HG02884 (cell line): Measurements from ENCODE around the gene ZNF343.
"Not testable (repeated sequence)": the region's sequence is repeated elsewhere in the genome, so short reads cannot be mapped to it uniquely, and the experiment has no call there.

Source experiments
- ATAC-seq: cut with Tn5 transposase; IDR thresholded peaks from one replicate; pipeline ENCODE4 v1.9.1; 2021; ENCODE audit warnings: mild to moderate bottlenecking, moderate library complexity; ENCODE audit not compliant: unreplicated experiment

ZNF343 gene

GRCh38 chr20:2508631-2509467, at the start of gene ZNF343:
Gene ZNF343, minus strand, starts transcription at chr20:2508915. Its CDS starts 15,020 bp downstream, at chr20:2493895.
- peak; percentile 93 for ATAC-seq

- no peak for ATAC-seq
These were observed 49.3 kb upstream of the ZNF343 start for GRCh38 chr20:2557873-2558580.

GRCh38 chr20:2545594-2545993, 36.9 kb upstream of the ZNF343 start:
- ATAC-seq, result no peak

DNA sequence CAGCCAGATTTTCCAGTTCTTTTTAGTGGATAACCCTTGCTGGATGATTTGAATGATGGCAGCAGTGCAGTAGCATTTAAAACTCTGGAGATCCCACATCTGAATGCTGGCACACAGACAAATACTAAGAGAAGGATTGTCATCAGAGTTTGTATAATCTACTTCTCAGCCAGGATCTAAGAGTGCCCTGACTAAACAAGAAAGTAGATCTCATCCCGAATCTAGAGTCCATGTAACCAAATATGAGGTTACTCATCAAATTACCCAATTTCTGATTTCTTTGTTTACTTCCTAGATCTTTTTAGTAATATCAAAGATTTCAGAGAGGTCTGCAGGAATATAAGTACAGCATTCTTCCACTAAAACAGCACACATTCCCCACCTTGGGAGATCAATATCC, 35.5 kb upstream of the ZNF343 start:
- no peak for ATAC-seq

GRCh38 chr20:2542361-2542760, 33.6 kb upstream of the ZNF343 start:
- no peak for ATAC-seq

DNA sequence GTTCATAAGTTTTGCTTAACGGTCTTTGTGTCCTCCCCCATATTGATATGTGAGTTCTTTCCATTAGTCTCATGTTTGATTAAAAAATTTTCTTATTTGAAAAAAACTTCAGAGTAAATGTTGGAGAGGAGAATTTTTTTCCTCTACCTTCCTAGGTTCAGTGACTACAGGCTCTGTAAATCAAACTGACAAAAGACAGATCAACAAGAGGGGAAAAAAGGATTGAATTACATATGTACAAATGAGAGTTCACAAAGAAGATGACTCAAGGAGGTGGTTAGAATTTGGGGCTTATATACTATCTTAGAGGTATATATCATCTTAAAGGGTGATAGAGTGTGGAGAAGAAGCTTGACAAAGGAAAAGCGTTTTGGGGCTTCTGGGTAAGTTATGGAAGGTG, 33.2 kb upstream of the ZNF343 start:
- ATAC-seq, result no peak

DNA sequence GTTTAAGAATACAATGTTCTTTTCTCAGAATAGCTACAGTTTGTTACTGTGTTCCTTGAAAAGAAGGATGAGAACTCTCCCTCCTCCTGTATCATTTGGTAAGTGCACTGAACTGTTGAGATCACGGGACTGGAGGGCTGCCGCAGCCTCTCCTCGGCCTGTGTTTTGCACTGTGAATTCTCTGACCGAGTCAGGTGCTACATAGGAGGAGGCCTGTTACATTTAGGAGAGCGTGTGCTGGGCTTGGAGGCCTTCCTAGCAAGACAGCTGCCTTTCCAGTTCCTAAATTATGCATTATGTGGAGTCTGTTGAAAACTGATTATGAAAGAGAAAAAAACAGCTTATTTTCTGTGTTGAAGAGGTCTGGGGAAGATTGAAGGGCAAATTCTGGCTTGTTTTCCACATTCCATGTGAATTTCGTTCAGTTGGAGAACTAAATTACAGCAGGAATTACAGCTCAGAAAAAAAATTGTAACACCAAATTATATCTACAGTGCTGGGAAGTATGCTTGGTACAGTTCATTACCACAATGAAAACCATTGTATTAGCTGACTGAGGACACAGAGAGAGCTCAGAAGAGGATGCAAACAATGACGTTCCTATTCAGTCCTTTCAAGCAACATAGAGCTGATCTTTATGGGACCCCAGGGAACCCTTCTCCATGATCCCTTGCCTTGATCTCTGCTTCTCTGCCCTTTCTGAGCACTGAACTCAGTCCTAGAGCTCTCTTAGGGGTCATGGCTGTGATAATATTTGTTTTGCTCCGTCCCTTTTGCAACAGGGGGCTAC, 30.4 kb upstream of the ZNF343 start:
- no peak for ATAC-seq

- no peak for ATAC-seq
These were observed 29.6 kb upstream of the ZNF343 start for GRCh38 chr20:2538356-2538755.

- ATAC-seq, result no peak
These were observed 28.4 kb upstream of the ZNF343 start for GRCh38 chr20:2537101-2537500.

- ATAC-seq, result no peak
These were observed 27.9 kb upstream of the ZNF343 start, which contains the start of gene TMC2 for GRCh38 chr20:2536560-2536986. Gene TMC2, plus strand, starts transcription at chr20:2536573. Its CDS starts 49 bp downstream, at chr20:2536622.

DNA sequence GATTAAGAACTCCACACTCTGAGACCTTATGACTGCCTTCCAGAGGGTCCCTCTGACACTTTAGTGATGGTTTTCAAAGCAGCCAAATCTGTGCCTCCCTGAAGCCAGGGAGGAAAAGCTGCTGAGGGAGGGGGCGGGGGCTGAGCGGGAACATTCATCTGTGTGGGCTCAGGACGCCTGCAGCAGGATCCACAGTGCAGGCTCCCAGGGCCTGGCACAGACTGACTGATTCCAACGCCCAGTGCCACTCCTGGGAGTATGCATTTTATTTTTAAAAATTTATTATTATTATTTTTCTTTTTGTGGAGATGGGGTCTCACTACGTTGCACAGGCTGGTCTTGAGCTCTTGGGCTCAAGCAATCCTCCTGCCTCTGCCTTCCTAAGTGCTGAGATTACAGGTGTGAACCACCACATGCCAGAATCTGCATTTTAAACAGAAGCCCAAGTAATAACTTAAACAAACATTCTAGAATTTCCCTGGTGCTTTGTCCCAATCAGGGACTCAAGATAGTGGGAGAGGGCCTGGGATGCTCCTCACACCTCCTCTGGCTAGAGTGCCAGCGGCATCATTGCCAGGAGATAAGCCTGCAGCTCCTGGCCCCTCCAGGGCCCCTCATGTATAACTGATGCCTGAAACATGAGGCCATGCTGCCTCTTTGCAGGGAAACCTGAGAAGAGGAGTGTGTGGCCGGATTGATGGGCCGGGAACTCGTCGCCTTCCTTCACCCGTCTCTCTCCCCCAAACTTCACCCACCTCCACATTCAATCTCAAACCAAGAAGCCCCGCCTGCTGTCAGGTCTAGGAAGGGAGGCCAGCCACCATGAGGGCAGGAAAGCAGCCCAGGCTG, 27.2 kb upstream of the ZNF343 start:
- ATAC-seq, result no peak

DNA sequence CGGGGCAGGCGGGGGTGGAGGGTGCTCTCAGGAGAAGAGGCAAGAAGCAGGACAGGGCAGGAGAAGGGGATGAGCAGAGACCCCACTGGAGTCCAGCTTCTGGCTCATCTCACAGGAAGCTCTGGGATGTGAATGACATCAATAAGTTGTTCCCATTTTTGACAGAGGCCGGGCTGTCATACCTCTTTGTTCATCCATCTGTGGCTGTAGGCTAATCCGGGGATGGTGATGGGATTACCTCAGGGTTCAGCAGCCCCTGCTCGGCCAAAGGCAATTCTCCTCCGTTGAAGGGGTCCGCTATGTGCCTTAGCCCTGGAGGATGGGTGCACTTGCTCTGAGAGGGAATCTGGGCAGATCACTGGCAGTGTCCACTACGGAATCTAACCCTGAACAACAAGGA, 24.4 kb upstream of the ZNF343 start:
- no peak for ATAC-seq

DNA sequence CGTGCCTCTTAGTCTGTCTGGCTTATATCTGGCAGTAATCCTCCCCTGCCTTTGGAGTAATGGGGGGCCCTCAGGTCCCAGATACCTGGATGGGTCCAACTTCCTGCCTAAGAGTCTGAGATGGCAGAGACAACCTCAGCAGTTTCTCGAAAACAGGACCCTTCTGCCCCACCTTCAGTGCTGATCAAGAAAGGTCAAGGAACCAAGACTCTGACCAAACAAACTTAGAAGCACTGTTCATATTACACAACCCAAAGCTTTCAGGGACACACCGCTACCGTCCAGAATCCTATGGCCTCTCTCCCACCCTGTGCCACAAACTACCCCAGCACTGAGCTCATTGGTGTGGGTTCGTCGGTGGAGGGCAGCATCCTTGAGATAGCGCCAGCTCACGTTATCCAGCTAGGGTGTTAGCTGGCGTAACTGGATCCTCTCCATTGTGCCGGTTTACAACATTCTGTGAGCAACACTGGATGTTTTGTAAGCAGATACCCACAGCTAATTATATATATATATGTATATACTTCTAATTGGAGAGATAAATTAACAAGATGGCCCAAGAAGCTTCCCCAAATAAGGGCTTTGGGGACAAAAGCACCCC, 20.1 kb upstream of the ZNF343 start:
- ATAC-seq, result no peak

GRCh38 chr20:2527762-2528161, 19.0 kb upstream of the ZNF343 start:
- ATAC-seq, result no peak

DNA sequence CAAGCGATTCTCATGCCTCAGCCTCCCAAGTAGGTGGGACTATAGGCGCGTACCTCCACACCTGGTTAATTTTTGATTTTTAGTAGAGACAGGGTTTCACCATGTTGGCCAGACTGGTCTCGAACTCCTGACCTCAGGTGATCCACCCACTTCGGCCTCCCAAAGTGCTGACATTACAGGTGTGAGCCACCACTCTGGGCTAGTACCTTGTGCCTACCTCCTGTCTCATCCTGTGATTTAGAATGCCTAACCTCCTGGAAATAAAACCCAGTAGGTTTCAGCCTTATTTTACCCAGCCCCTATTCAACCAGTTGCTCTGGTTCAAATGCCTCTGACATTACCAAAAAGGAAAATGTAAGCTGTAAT, 17.5 kb upstream of the ZNF343 start:
- not testable (repeated sequence) for ATAC-seq

DNA sequence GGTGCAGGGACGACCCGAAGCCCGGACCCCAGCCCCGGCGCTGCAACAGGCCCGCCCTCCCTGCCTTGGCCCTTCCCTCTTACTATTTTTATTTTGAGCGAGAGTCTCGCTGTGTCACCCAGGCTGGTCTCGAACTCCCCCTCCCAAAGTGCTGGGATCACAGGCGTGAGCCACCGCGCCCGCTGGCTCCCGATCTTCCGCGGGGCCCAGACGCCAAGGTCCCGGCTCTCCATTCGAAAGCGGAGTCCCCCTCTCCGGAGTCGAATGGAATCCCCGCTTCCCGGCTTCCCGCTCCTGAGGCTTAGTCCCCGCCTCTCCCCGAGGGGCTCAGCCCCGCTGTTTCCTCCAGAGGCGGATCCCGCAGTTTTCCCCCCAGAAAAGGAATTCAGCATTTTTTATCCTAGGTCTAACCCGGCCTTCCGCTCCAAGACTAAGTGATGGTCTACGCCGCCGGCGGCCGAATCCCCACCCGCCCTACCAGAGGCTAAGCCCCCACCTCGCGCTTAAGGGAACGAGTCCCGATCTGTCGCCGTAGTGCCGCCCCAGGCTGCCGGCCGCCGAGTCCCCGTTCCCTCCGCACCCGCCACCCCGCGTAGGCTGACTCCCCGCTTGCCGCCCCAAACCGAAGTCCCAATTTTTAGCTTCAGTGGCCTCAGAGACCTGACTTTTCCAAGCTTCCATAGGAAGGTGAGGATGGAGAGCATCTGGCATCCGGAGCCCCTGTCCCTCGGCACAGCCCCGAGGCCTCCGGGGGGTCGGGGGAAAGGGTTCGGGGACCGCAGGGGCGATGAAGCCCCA, 16.2 kb upstream of the ZNF343 start:
- peak; percentile 26 for ATAC-seq

GRCh38 chr20:2523919-2524708, 15.4 kb upstream of the ZNF343 start:
- peak; percentile 74 for ATAC-seq

DNA sequence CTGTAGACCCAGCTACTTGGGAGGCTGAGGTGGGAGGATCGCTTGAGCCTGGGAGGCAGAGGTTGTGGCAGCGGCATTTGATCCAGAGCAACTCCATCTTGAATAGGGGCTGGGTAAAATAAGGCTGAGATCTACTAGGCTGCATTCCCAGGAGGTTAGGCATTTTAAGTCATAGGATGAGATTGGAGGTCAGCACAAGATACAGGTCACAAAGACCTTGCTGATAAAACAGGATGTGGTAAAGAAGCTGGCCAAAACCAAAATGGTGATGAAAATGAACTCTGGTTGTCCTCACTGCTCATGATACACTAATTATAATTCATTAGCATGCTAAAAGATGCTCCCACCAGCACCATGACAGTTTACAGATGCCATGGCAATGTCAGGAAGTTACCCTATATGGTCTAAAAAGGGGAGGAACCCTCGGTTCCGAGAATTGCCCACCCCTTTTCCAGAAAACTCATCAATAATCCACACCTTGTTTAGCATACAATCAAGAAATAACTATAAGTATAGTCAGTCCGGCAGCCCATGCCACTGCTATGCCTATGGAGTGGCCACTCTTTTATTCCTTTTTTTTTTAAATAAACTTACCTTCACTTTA, 14.2 kb upstream of the ZNF343 start:
- ATAC-seq, result not testable (repeated sequence)
